Stimulated activated CD8-positive, alpha-beta memory T cell treated with anti-CD3 and anti-CD28 coated beads, Interleukin-4, amount 100 ng/mL, for 24 hours (primary cell): ENCODE data around the gene MBNL1.

Experiments used
- DNase-seq: peaks from one replicate; pipeline ENCODE4 v3.0.0-alpha.2; 2020; ENCODE audit warnings: low read depth

Gene MBNL1

GRCh38 chr3:152276681-152277080, 8.0 kb downstream of the MBNL1 start:
- no peak for DNase-seq

- DNase-seq = no peak
Observed at GRCh38 chr3:152277198-152277597, 8.5 kb downstream of the MBNL1 start.

- DNase-seq = no peak
Observed at GRCh38 chr3:152278756-152279427, 10.2 kb downstream of the MBNL1 start.

- no peak for DNase-seq
Observed at GRCh38 chr3:152279479-152279878, 10.8 kb downstream of the MBNL1 start.

- no peak for DNase-seq
Observed at GRCh38 chr3:152280539-152280938, 11.8 kb downstream of the MBNL1 start.

- no peak for DNase-seq
Observed at GRCh38 chr3:152281133-152281713, 12.5 kb downstream of the MBNL1 start.

GRCh38 chr3:152282813-152283212, 14.1 kb downstream of the MBNL1 start:
- no peak for DNase-seq

- DNase-seq = no peak
Observed at GRCh38 chr3:152283492-152284381, 15.0 kb downstream of the MBNL1 start.

- no peak for DNase-seq
Observed at GRCh38 chr3:152284906-152285305, 16.2 kb downstream of the MBNL1 start.

GRCh38 chr3:152285509-152285908, 16.8 kb downstream of the MBNL1 start:
- DNase-seq = no peak

- no peak for DNase-seq
Observed at GRCh38 chr3:152287898-152288576, 19.3 kb downstream of the MBNL1 start.

GRCh38 chr3:152288681-152289080, 20.0 kb downstream of the MBNL1 start:
- no peak for DNase-seq

GRCh38 chr3:152289708-152290107, 21.0 kb downstream of the MBNL1 start:
- no peak for DNase-seq

- no peak for DNase-seq
Observed at GRCh38 chr3:152290374-152290773, 21.6 kb downstream of the MBNL1 start.

GRCh38 chr3:152291238-152291637, 22.5 kb downstream of the MBNL1 start:
- no peak for DNase-seq

GRCh38 chr3:152291649-152292066, 22.9 kb downstream of the MBNL1 start:
- no peak for DNase-seq

- no peak for DNase-seq
Observed at GRCh38 chr3:152292366-152292765, 23.6 kb downstream of the MBNL1 start.

GRCh38 chr3:152293347-152294006, 24.7 kb downstream of the MBNL1 start:
- no peak for DNase-seq

GRCh38 chr3:152295344-152295743, 26.6 kb downstream of the MBNL1 start:
- DNase-seq = no peak

GRCh38 chr3:152295806-152296205, 27.1 kb downstream of the MBNL1 start:
- no peak for DNase-seq

- no peak for DNase-seq
Observed at GRCh38 chr3:152296382-152296781, 27.7 kb downstream of the MBNL1 start.

- DNase-seq = no peak
Observed at GRCh38 chr3:152296971-152297370, 28.2 kb downstream of the MBNL1 start.
